Stimulated activated CD4-positive, alpha-beta T cell treated with anti-CD3 and anti-CD28 coated beads, Interleukin-2, amount 100 ng/mL, for 48 hours (primary cell): ENCODE data around the gene SPAG8.

ENCODE experiments used
- DNase-seq, 2 donors: peaks; one replicate each; pipeline ENCODE4 v3.0.0-alpha.2; 2020

The SPAG8 gene

DNA sequence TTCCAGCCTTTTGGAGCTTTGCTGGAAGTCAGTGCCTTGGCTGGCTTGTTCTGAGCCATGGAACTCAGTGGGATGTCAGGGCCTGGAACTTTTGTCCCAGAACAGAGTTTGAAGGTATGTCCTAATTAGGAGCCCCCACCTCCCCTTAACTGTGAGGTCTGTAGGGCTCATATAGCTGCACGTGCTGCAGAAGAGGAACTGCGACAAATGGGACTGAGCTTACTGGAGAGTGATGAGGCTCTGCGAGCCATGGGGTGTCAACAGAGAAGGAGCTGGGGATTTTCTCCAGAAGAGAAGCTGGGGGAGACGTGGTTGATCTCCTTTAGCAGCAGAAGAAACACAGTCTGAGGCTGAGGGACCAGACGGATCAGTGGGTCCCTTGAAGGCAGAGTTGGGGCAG lies 27.9 kb upstream of the SPAG8 start:
- no peak for DNase-seq

DNA sequence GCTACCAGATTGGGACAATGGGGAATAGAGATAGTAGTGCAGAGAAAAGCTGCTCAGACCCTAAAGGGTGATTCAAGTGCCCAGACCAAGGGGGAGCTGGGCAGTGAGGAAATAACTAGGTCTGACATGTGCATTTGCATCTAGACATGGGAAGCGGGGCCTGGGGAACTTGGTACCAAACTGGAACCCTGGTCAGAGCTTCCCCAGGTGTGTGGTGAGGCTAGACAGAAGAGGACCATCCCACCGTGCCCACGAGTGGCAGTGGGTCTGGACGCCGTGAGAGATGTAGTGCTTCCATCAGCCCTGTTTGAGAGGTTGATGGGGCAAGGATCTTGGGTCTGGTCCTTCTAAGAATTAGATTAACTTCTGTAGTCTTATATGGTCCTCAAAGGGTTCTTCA lies 24.5 kb upstream of the SPAG8 start:
- DNase-seq: no peak

DNA sequence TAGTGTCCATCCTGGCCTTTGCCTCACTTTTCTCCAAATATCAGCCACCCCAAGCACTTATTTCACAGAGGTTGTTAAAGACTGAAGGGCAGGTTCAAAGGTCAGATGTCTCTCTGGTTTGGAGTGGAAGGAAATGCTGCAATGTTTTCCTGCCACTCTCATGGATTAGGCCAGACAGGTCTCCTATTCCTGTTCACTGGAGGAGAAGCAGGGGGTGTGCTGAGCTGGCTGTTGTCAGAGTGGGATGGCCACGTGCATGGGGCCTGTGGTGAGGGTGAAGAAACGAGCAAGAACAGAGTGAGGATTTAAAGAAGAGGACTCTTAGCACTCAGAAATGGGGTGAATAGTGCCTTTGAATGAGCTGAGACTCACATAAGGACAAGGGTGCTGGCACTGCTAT lies 23.7 kb upstream of the SPAG8 start:
- no peak for DNase-seq

DNA sequence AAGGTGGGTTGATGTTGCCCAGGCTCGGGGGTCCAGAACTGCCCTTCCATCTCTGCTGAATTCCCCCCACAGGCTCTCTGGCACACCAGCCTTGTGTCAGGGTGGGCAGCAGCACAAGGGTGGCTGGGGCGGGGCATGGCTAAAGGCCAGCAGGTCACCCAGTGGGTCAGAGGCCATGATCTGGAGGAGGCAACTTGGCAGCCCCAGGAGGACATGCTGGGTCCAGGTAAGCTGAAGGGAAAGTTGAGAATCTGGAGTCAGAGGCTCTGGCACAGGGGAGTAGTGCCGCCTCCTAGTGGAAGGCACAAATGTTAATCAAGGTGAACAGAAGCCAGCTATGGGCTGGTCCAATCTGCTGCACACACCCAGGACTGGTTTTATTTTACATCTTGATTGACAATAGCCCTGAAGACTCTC lies 23.2 kb upstream of the SPAG8 start:
- no peak for DNase-seq

DNA sequence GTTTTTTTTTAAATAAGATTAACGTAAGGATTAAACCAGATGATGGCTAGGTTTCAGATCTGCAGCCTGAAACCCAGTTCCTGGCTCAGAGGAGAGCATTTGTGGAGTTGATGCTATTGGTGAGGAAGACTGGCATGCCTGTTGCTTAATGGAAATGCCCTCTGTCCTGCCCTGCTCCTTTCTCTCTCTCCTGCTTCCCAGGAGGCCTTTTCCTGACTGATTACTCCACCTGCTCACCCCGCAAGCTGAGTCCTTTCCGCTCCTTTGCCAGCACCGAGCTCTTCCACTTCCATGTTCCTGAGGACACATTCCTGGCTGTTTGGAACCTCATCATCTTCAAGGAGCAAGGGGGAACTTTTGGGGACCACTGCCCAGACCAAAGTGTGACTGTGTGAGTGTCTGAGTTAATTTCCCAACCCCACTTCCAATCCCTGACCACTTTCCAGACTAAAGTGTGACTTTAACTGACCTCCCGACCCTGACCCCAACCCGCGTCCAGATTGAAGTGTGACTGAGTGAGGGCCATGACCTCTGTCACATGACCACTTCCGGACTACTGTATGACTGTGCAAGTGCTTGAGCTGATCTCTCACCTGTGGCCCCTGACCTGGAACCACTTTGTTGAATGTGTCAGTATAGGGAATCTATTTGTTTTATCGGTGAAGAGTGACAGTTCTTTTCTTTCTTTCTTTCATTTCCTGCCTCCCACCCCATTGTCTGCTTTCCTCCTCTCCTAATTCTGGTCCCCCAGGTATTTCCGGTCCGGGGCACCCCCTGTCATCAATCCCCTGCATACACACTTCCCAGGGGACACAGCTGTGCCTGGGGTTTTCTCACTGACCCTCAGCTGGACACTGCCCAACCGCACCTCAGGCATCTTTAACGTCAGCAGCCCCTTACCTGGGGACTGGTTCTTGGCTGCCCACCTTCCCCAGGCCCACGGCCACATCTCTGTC lies 22.5 kb upstream of the SPAG8 start:
- no peak for DNase-seq

DNA sequence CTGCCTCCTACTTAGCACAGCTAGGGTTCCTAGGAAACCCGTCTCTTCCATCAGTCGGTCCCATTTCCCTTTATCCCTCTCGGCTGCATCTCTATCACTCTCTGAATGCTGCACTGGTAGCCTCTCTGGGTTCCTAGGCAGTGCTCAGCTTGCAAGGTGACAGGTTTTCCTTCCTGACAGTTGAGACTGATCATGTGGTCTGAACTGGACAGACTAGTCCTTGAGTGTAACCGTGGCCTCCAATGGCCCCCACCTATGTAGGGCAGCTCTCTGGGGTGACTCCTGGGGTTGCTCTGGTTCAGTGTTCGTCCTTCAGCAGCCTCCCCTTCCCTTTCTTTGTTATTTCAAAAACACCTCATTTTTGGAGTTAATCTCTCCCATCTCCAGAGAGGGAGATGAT lies 20.8 kb upstream of the SPAG8 start:
- DNase-seq: no peak

DNA sequence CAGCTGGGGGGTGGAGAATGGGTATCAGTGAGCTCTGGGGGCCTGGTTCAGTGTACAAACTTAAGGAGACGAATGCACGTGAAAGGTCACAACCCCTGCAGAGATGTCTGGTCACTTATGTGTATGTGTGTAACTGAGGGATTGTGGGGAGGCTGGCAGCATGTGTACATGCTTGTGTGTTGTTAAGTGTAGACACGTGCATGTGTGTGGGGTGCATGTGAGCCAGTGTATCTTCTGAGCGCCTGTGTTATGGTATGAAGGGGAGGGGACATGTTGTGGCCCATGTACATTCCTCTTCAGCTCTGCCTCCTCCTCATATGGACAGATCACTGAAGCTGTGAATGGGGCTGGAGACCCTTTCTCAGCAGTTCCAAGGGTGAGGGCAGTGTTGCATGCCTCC lies 19.0 kb upstream of the SPAG8 start:
- no peak for DNase-seq

DNA sequence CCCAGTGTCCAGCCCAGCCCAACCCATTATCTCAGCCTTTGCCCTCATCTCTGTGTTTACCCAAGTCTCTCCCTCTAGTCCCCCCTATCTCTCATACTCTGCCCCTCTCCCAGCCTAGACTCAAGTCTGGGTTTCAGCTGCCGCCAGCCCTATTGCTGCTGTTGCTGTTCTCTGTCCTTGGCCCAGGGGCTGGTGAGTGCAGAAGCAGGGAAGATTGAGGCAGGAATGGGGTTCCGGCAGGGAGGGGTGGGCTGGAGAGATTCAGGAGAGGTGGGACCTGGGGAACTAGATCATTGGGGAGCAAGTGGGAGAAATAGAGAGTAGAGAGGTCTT lies 17.7 kb upstream of the SPAG8 start:
- no peak for DNase-seq

DNA sequence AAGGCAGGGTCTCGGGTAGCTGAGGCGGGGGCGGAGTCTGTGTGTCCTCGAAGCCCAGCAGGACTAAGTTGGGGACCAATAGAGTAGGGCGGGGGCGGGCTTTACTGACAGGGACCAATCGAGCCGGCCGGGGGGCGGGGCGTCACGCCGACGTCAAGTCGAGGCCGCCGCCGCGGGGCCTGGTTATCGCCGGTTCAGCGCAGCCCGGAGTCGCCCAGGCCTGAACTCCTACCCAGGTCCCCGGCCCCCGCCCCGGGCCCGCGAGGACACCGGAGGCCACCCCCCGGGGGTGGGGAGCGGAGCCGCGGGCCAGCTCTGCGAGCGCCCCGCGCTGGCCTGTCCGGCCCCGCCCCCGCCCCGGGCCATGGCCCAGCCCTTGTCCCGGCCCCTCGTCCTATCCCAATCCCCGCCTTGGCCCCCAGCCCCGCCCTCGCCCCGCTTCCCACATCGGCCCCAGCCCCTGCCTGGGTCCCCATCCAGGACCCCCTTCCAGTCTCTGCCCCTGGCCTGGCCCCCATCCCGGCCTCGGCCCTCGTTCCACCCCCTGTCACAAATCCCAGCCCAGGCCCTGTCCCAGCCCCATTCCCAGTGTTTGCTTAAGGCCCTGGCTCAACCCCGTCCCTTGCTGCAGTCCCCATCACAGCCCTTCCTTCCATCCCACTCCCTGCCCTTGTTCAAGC lies 17.2 kb upstream of the SPAG8 start, which contains the start of gene TMEM8B:
Gene TMEM8B, plus strand, starts transcription at position 145 of the 680 bp plus-strand sequence. Its CDS starts 220 bp downstream, at position 365.
- peak; percentile 90 to 94 for DNase-seq

DNA sequence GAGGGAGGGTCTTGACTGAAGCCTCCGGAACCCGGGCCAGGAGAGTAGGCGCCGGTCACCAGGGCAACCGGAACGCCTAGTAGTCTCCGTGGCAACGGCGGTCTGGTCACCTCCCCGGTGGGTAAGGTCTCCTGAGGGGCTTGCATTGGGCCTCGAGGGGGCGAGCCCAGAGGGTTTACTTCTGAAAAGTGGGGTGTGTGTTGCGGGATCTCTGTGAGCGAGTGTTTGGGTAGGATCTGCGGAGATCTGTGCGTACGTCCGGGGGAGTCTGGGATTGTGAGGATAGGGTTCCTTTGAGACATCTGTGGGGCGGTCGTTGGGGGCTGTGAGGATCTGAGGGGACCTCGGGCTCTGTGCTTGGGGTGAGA lies 16.6 kb upstream of the SPAG8 start, which contains the start of gene FAM221B:
Gene FAM221B, minus strand, starts transcription at position 17 of the 368 bp plus-strand sequence. CDS start 2,571 bp downstream, outside the sequence.
- DNase-seq: no peak

DNA sequence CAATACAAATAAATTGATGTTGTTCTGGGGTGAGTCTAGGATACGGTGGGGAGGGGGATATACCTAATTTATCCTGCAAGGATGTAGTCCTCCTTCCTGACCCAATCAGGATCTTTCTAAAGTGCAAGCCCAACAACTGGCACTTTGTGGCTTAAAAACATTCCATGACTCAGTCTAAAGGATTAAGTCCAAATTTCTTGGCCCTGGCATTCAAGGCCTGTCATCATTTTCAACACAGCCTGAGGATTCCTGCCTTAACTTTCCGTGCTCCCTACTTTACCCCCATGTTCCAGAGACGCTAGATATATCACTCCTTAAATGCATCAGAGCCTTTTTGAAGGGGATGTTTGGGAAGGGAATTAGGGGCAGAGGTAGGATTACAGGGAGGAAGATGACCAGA lies 15.4 kb upstream of the SPAG8 start:
- DNase-seq: no peak

DNA sequence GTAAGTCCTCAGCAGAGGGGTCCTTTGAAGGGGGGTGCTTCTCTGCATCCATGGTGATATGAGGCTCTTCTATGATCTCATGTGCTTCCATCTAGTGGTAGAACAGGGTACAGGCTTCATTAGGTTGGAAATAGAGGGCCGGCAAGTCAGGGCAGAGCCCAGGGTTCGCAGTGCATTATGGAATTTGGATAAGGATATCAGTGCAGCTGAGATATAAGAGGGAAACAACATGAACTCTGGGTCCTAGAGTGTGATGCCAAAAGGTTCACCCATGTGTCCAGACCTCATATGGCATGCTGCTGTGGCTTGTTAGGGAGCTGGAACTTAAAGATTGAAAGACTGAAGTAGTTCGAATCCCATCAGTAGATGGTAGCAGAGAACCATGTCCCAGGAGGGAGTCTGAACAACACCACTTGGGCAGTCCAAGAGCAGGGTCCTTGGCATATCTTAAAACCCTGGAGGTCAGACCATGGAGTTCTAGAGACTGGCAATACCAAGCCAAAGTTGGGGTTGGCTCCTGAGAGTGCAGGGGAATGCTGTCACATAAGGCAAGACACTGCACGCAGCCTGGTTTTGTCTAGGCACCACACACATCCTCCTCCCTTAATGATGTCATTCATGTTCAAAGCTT lies 14.1 kb upstream of the SPAG8 start:
- no peak for DNase-seq

DNA sequence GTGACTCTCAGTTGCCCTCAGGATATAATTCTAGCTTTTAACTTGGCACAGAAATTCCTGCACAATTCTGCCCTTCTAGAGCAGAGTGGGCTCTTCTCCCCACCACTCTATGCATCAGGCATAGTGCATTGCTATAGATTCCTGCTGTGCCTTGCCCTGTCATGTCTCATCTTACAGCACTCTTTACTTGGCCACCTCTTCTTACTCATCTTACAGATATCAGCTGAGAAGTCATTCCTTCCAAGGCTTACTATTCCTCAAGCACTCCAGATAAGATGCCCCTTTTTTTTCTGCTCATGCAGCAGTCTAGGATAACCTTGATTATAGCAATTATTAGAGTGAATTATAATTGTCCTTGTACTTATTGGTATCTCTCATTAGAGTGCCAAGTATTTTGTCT lies 10.9 kb upstream of the SPAG8 start:
- no peak for DNase-seq

DNA sequence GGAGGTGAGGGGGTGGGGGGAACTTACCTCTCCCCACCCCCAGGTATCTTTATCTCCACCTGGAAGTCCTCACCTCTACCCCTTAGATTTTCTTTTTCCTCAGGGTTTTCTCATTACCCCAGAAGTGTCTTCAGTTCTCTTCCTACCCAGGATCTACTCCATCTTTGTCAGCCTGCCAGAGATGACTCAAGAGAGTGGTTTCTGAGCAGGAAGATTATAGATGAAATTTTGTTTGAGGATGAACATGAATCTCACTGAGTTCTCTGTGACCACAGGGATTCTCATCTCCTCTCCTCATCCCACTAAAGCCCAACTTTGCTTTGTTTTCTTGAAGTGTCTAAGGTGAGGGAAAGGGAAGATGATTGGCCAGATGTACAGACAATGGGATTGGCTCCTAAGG lies 8.0 kb upstream of the SPAG8 start:
- DNase-seq: no peak

DNA sequence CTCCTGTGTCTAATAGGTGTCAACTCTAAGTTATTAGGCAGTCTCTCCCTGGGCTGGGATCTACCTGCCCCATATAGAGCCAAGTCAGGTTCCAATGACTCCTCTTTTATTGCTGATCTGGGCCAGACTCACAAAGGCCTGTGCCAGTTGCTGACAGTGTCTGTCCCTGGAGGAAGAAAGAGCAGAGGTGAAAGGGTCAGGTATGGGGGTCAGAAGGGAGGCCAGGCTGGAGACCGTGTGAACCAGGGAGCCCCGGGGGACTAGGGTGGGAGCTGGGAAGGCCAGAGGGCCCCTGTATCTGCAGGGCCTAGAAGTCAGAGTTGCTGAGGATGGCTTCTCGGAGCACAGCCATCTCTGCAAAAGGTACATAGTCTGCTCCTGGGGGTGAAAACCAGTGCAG lies 6.3 kb upstream of the SPAG8 start:
- no peak for DNase-seq

DNA sequence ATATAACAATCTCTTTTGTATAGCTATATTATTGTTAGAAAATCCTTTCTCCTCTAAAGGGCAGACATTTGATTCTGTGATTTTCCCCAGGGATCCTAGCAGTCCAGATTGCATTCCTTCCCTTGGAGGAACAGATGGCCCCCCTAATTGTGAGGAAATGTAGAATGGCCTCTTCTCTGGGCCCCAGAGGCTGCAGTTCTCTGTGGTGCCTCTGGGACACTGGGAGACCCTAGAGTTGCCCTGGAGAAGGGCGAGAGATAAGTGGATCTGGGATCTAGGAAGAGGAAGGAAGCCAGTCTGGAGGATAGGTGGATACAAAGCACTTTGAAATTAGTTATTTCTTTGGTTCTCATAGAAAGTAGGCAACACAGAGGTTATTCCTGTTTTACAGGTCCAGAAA lies 4.6 kb upstream of the SPAG8 start:
- no peak for DNase-seq

DNA sequence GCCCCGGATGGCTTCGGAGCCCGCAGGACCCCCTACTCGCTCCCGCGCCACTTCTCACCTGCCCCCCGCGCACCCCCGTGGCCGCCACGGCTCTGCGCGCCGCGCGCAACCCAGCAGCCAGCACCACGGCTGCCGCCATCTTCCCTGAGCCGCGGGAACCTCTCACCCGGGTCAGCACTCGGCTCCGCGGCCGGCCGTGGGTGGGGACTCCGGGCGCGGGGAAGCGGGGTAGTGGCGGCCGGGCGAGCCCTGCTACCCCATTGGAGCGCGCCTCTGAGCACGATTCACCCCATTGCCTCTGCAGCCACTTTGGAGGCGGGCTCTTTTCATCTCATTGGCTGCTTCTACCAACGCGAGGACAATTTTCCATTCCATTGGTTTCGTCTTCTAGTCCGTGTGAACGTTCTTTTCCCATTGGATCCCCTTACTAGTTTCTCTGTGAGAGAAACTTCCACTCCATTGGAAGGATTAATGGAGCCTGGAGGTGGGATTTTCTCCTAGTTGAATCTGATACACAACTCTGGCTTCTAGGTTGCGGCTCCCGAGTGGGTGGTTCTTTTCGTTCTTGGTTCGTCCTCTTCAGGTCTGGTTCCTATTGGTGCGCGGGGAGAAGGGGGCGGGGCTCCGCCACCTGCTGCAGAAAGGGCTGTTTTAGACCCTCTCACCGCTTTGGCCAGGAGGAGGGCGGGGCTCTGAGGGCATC lies 2.9 kb upstream of the SPAG8 start, which contains the start of gene HINT2:
Gene HINT2, minus strand, starts transcription at position 202 of the 703 bp plus-strand sequence. Its CDS starts 63 bp downstream, at position 139.
- DNase-seq: peak; percentile 94 to 95

DNA sequence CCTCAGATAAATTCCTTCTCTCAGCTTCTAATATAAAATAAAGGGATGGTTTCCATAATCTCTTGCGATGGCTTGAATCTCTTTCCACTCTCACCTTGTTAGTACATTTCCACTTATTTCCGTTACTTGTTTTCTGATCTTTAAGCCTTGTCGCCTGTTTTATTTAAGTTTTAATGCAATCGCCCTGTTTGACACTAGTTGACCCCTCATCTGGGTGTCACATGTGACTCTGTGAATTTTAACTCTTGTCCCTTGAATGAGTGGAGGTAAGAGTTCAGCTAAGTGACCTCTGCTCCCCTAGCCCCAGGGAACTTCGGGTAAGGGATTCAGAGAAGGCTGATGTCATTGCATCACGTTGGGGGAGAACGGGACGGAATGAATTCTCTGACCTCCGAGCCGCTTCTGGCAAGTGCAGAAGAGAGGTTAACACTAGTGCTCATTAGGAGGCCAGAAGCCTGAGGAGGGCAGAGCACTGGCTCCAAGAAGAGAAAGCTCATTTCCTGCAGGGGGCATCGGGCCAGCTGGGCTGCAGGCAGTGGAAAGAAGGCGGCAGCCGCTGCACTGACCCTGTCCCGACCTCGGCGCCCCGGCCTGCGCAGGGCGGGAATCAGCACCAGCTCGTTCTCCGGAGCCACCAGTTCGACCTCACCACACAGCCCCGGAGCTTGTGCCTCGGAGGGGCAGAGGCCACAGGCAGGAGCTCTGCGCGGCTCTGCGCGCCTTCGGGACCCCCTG lies 2.2 kb upstream of the SPAG8 start:
- DNase-seq: peak; percentile 35 to 37

DNA sequence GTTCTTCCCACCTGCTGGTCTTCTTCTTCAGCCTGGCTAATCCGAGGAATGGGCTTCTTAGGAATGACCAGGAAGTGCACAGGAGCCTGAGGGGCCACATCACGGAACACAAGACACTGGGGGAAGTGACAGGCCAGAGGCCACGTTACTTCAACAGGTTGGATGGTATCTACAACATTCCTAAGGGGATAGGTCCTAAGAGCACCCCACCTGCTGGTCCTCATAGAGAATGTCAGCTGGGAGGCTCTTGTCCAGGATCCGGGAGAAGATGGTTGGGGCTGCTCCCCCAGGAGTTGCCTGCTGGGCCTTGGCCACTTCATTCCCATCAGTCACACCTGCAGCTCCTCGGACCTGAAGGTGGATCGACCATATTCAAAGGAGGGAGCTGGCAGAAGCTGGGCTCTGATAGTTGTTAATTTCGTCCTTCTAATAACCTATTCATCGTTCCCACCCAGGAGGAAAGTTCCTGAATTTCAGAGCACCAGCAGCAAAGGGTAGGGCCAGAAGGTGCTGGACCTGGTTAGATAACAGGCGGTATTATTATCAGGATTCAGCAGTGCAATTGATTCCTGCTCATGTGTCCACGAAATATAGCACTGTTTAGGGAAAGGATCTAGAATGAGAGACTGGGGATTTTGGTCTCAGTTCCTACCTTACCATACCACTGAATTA lies 1.5 kb upstream of the SPAG8 start:
- no peak for DNase-seq

DNA sequence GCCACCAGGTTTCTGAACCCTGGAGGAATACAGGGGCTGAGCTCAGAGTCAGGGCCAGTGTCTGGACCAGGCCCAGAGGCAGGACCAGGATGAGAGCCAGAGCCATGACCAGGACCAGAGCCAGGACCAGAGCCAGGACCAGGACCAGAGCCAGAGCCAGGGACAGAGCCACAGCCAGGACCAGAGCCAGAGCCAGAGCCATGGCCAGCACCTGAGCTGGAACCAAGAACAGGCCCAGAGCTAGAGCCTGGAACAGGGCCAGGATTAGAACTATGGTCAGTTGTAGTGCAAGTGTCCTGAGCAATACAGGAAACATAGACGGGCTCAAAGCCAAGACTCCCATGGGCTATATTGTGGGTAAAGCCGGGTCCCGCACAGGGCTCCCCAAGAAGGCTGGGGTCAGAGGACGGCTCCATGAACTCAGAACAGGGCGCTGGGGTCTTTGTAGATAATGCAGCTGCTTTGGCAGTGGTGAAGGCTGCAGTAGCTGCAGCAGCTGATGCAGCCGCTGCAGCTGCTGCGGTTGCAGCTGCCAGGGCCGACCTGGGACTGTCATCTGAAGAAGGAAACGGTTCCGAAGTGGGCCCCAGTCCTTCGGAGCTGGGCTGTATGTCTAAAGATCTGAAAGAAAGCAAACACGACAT lies 559 bp downstream of the SPAG8 start:
- DNase-seq: no peak

DNA sequence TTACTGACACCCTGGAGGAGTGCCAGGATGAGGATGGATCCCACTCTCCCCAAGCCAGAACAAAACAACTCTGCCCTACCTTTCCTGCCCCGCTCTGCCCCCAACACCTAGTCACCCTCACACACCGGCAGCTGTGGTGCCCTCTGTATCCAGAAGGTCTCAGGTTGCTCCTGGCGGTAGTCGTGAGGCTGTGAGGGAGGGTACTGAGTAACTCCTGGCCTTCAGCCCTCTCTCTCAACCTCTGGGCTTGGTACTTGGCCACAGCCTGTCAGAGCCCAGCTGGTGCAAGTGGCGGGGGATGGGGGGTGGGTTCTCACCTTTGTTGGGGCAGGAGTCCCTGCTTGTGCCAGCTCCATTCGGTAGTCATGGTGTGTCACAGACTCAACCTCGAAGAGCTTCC lies 1.9 kb downstream of the SPAG8 start:
- no peak for DNase-seq
